Measurements from ENCODE around the gene SLC25A48. TPM values are rescaled to one million over a fixed set of nuclear protein-coding genes. Genes with fewer than 3 reads are reported as not detected.

SLC25A48 gene
- total RNA-seq, 2 experiments from 2014 or later: not detected

- ATAC-seq (ENCODE audit: poor library complexity): no peak
- Mint-ChIP-seq H3K27ac (no peak overlapping the region), H3K4me3 (no peak overlapping the region), H3K9me3 (no peaks in the 10 kb centered on the region), H3K36me3 (ENCODE audit: low read depth) (no peaks in the 10 kb centered on the region), H3K27me3 (peaks cover 51% of the 10 kb centered on the region), H3K4me1 (ENCODE audit: low read depth) (no peaks in the 10 kb centered on the region)
- H3K36me3 ChIP-seq (ENCODE audit: insufficient read depth, low read length): no peaks in the 10 kb centered on the region
- no peaks in the 10 kb centered on the region for H3K9me3 ChIP-seq (ENCODE audit: control insufficient read depth in 1 of 2, insufficient read depth in 1 of 2, low read length in 2 of 2)
- CTCF ChIA-PET: no interaction called here
- peaks cover 4 to 5% of the 10 kb centered on the region in 2 experiments for H3K27me3 ChIP-seq (ENCODE audit: control insufficient read depth in 1 of 2, insufficient read depth in 2 of 2, low read length in 2 of 2)
- intact Hi-C loops (cut with DNase I, micrococcal nuclease): no loop called here
- H3K4me3 ChIP-seq (ENCODE audit: low read length): no peak overlapping the region
- no peaks in the 10 kb centered on the region for H3K4me1 ChIP-seq (ENCODE audit: insufficient read depth, low read length)
- POLR2A ChIA-PET: no interaction called here
- no peak overlapping the region for H3K27ac ChIP-seq (ENCODE audit: low read depth in 1 of 2, low read length in 2 of 2)
- DNase-seq: no peak
- no peak for TF ChIP-seq CTCF (IDR thresholded peaks at IDR 0.05)
These were observed 85.7 kb downstream of the SLC25A48 start for GRCh38 chr5:135920199-135920598.

- Histone ChIP-seq H3K27ac (ENCODE audit: low read depth in 1 of 2, low read length in 2 of 2) (no peak overlapping the region), H3K9me3 (ENCODE audit: control insufficient read depth in 1 of 2, insufficient read depth in 1 of 2, low read length in 2 of 2) (no peaks in the 10 kb centered on the region), H3K36me3 (ENCODE audit: insufficient read depth, low read length) (no peaks in the 10 kb centered on the region), H3K27me3 (ENCODE audit: control insufficient read depth in 1 of 2, insufficient read depth in 2 of 2, low read length in 2 of 2) (peaks cover 6 to 11% of the 10 kb centered on the region in 2 experiments), H3K4me1 (ENCODE audit: insufficient read depth, low read length) (no peaks in the 10 kb centered on the region), H3K4me3 (ENCODE audit: low read length) (no peak overlapping the region)
- POLR2A ChIA-PET: no interaction called here
- Mint-ChIP-seq H3K27me3 (peaks cover 55% of the 10 kb centered on the region), H3K27ac (no peak overlapping the region), H3K36me3 (ENCODE audit: low read depth) (no peaks in the 10 kb centered on the region), H3K9me3 (no peaks in the 10 kb centered on the region), H3K4me3 (no peak overlapping the region), H3K4me1 (ENCODE audit: low read depth) (no peaks in the 10 kb centered on the region)
- intact Hi-C loops (cut with DNase I, micrococcal nuclease): no loop called here
- DNase-seq: no peak
- ATAC-seq (ENCODE audit: poor library complexity): no peak
- TF ChIP-seq CTCF (IDR thresholded peaks at IDR 0.05): no peak
- CTCF ChIA-PET: no interaction called here
These were observed 86.9 kb downstream of the SLC25A48 start for GRCh38 chr5:135921388-135921787.

GRCh38 chr5:135930029-135930948, 95.8 kb downstream of the SLC25A48 start:
- Histone ChIP-seq H3K4me3 (ENCODE audit: low read length) (no peak overlapping the region), H3K9me3 (ENCODE audit: control insufficient read depth in 1 of 2, insufficient read depth in 1 of 2, low read length in 2 of 2) (peaks cover 0 to 10% of the 10 kb centered on the region in 2 experiments), H3K4me1 (ENCODE audit: insufficient read depth, low read length) (no peaks in the 10 kb centered on the region), H3K27ac (ENCODE audit: low read depth in 1 of 2, low read length in 2 of 2) (no peak overlapping the region), H3K36me3 (ENCODE audit: insufficient read depth, low read length) (no peaks in the 10 kb centered on the region), H3K27me3 (ENCODE audit: control insufficient read depth in 1 of 2, insufficient read depth in 2 of 2, low read length in 2 of 2) (peaks cover 22 to 46% of the 10 kb centered on the region in 2 experiments)
- ATAC-seq (ENCODE audit: poor library complexity): no peak
- POLR2A ChIA-PET: no interaction called here
- Mint-ChIP-seq H3K4me3 (no peak overlapping the region), H3K36me3 (ENCODE audit: low read depth) (no peaks in the 10 kb centered on the region), H3K9me3 (no peaks in the 10 kb centered on the region), H3K4me1 (ENCODE audit: low read depth) (no peaks in the 10 kb centered on the region), H3K27me3 (peaks cover 62% of the 10 kb centered on the region), H3K27ac (no peak overlapping the region)
- no peak for TF ChIP-seq CTCF (IDR thresholded peaks at IDR 0.05)
- intact Hi-C loops (cut with DNase I, micrococcal nuclease): no loop called here
- CTCF ChIA-PET: no interaction called here
- DNase-seq: no peak
